GM18858 (cell line): ENCODE measurements around the gene TEX261.
"Not testable (repeated sequence)": the region's sequence is repeated elsewhere in the genome, so short reads cannot be mapped to it uniquely, and the experiment has no call there.

Experiments used
- ATAC-seq: cut with Tn5 transposase; IDR thresholded peaks from one replicate; pipeline ENCODE4 v1.9.1; 2021; ENCODE audit not compliant: unreplicated experiment

Gene TEX261

DNA sequence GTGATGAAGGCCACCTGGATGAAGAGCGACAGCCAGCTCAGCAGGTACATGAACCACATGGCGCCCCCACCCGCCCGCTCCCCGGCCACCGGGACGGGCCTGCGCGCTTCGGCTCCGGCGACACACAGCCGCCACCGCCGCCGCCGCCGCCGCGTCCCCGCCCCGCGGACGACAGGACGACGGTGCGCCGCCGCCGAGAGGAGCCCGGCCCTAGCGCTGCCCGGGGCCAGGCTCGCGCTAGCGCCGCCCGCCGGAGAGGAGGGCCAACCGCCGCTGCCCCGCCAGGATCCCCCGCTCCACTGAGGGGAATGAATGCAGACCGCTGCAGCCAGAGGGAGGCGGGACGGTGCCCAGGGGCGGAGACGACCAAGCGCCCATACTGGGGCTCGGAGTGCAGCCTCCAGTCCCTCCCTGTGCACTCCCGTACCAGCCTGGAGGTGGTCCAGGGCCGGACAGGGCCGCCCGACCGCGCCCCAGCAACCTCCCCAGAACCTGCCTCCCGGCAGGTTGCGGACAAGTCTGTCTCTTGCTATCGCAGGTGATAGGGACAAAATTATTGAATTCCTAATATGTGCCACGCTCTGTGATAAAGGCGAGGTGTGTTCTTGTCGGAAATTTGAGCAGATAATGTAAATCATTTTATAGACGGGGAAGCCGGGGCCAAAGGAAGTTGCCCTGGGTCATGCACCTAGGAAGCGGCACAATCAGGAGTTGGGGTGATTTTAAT lies at the start of gene TEX261:
Gene TEX261, minus strand, starts transcription at position 175 of the 727 bp plus-strand sequence. Its CDS starts 116 bp downstream, at position 59.
- peak; percentile 94 for ATAC-seq

GRCh38 chr2:71043531-71044407 lies 49.1 kb upstream of the TEX261 start:
- no peak for ATAC-seq

GRCh38 chr2:71042287-71042686 lies 47.6 kb upstream of the TEX261 start:
- ATAC-seq, result no peak

DNA sequence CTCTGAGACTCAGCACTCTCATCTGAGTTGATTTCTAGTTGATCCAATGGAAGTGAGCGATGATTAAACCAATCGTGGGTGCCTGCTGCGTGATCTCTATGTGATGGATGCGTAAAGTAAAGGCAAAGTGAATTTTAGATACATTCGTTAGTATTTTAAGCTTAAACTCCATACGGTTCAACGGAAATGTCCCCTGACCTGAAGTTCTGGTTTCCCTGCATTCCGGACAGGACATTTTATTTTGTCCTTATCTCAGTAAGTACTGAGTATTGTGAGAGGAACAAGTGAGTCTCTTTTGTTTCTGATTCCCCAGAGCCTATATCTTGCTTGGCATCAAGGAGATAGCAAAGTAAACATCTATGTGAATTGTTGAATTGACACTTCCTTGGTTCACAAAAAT lies 41.6 kb upstream of the TEX261 start:
- not testable (repeated sequence) for ATAC-seq

GRCh38 chr2:71023553-71024243 lies 29.0 kb upstream of the TEX261 start:
- ATAC-seq, result not testable (repeated sequence)

GRCh38 chr2:71021394-71021793 lies 26.7 kb upstream of the TEX261 start:
- not testable (repeated sequence) for ATAC-seq

- not testable (repeated sequence) for ATAC-seq
Measured at GRCh38 chr2:71019989-71020388, 25.3 kb upstream of the TEX261 start.

- no peak for ATAC-seq
Measured at GRCh38 chr2:71018625-71019024, 24.0 kb upstream of the TEX261 start.

DNA sequence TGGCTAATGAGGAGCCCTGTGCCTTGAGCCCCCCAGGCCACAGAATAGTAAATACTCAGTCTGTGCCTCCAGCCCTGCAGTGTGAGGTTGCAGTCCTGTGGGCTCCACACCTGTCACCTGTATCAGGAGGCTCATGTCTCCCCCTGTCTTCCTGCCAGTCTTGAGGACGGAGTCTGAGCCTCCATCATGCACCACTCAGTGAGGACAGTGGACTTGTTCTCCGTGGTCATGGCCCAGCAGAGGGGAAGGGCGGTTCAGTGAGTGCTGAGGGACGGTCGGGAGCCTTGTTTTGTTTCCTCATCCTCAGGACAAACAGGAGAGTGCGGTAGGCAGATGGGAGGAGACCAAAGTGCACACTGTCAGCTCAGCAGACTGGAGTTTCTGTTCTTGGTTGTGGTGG lies 17.1 kb upstream of the TEX261 start:
- not testable (repeated sequence) for ATAC-seq

- no peak for ATAC-seq
Measured at GRCh38 chr2:71008342-71008741, 13.7 kb upstream of the TEX261 start.

GRCh38 chr2:71006955-71007799 lies 12.5 kb upstream of the TEX261 start:
- ATAC-seq, result no peak

DNA sequence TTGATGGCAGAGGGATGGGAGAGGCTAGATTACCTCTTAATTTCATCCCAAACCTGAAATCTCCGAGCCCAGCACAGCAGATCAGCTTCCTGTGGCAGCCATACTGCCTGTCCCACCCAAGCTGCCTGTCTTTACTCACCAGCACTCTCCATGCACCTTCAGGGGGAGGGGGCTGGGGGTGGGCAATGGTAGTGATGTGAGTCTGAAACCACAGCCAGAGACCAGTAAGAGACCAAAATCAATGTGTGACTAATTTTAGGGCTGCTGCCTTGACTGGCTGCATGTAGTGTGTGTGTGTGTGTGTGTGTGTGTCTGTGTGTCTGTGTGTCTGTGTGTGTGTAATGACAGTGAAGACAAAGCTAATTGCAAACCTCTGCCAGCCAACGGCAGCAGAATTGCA lies 11.7 kb upstream of the TEX261 start:
- no peak for ATAC-seq

- ATAC-seq, result no peak
Measured at GRCh38 chr2:71005271-71006202, 10.9 kb upstream of the TEX261 start.

GRCh38 chr2:71004857-71005256 lies 10.2 kb upstream of the TEX261 start:
- no peak for ATAC-seq

DNA sequence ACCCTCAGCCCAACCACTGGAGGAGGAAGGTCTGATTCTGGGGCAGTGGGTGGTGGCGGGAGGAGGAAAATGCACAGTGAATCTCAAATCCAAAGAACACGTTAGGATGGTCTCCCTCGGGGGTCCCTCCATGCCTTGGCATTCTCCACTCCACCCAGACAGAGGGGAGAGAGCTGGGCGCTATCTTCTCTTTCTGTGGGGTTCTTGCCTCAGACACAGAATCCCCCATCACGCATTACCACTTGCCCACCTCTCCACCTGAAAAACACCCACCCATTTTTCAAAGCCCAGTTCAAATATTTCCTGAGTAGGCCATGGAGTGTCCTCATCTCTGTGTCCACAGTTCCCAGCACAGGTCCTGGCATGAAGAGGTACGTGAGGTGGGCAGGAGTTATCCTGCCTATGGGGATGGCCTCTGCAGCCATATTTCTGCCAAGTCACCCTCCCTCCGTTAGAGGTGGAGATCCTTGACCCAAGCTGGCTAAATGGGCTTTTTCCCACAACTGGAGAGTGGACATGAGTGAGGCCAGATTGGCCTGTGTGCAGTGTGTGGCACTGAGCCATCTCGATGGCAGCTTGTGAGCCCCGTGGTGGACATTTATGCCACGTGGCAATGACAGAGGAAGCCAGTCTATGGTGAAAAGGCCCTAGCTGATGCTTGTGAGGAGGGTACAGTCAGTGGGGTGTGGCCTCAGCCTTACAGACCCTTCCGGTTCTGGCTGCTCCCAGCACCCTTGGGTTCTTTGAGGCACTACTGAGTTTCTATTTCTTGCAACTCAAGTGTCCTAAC lies 9.5 kb upstream of the TEX261 start:
- ATAC-seq, result no peak

DNA sequence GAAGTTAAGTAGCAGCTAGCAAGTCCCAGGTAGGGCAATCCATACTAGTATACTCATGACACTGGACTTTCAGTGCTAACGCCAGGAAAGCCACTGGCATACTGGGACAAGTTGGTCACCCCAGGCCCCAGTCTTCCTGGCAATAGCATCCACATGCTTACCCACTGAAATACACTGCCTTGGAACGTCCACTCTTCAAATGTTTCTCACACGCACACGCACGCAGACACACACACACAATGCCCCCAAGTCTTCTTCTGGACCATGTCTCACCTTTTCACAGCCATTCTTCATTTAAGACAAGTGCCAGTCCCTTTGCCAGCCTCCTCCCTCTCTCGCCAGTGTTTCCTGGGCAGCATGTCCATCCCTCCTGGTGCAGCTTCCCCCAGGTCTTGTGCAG lies 8.7 kb upstream of the TEX261 start:
- ATAC-seq, result no peak

GRCh38 chr2:71001981-71002570 lies 7.4 kb upstream of the TEX261 start:
- no peak for ATAC-seq

- no peak for ATAC-seq
Measured at GRCh38 chr2:71001592-71001927, 6.9 kb upstream of the TEX261 start.
